Liver (tissue), 9 donors: ENCODE measurements around the gene DENND4C. TPM values are rescaled to one million over a fixed set of nuclear protein-coding genes. Genes with fewer than 3 reads are reported as not detected.

Experiments
- DNase-seq: peaks from one replicate; pipeline ENCODE4 v3.0.0-alpha.2; 2017; ENCODE audit warnings: low spot score
- H3K27ac ChIP-seq, 2 donors: one replicate each; pipeline ENCODE4 v1.7.0; 2013; ENCODE audit warnings: inconsistent platforms in 2 of 2, low read length in 2 of 2, control low read depth in 1 of 2, low read depth in 1 of 2, mild to moderate bottlenecking in 1 of 2
- H3K27me3 ChIP-seq, 4 donors: one replicate each; pipeline versions ENCODE4 v1.6.1 to v1.7.0; 2013; ENCODE audit warnings: low read length in 3 of 4, inconsistent platforms in 1 of 4, mild to moderate bottlenecking in 1 of 4, moderate library complexity in 1 of 4; ENCODE audit not compliant: control insufficient read depth in 4 of 4, insufficient read depth in 4 of 4
- H3K36me3 ChIP-seq, 4 donors: one replicate each; pipeline versions ENCODE4 v1.6.1 to v1.7.0; 2013; ENCODE audit warnings: low read length in 3 of 4, mild to moderate bottlenecking in 3 of 4, low read depth in 1 of 4, moderate library complexity in 1 of 4; ENCODE audit not compliant: control insufficient read depth in 4 of 4, insufficient read depth in 3 of 4
- H3K4me1 ChIP-seq, 4 donors: one replicate each; pipeline versions ENCODE4 v1.6.1 to v1.7.0; 2013; ENCODE audit warnings: low read length in 3 of 4, mild to moderate bottlenecking in 3 of 4, moderate library complexity in 1 of 4; ENCODE audit not compliant: control insufficient read depth in 4 of 4, insufficient read depth in 4 of 4
- H3K4me3 ChIP-seq, 3 donors: one replicate each; pipeline versions ENCODE4 v1.6.1 to v1.7.0; 2013; ENCODE audit warnings: low read length in 3 of 3, control low read depth in 1 of 3, low read depth in 1 of 3, mild to moderate bottlenecking in 1 of 3
- H3K9ac ChIP-seq, 2 donors: one replicate each; pipeline ENCODE4 v1.7.0; 2013; ENCODE audit warnings: low read length in 2 of 2, mild to moderate bottlenecking in 2 of 2, moderate library complexity in 2 of 2, control low read depth in 1 of 2, low read depth in 1 of 2
- H3K9me3 ChIP-seq, 4 donors: one replicate each; pipeline versions ENCODE4 v1.6.1 to v1.7.0; 2013; ENCODE audit warnings: low read length in 3 of 4; ENCODE audit not compliant: control insufficient read depth in 4 of 4
- ATF3 ChIP-seq: IDR thresholded peaks from 2 replicates; pipeline ENCODE4 v1.6.1; 2016; ENCODE audit warnings: antibody characterized with exemption
- EGR1 ChIP-seq, 2 donors: IDR thresholded peaks; 2 replicates each; pipeline ENCODE4 v1.6.1; 2016 to 2018; ENCODE audit warnings: antibody characterized with exemption in 2 of 2, low read depth in 2 of 2
- FOXA1 ChIP-seq: IDR thresholded peaks from 2 replicates; pipeline ENCODE4 v1.6.1; 2016; ENCODE audit warnings: antibody characterized with exemption
- FOXA2 ChIP-seq: IDR thresholded peaks from 2 replicates; pipeline ENCODE4 v1.6.1; 2016; ENCODE audit warnings: antibody characterized with exemption
- GABPA ChIP-seq, 2 donors: IDR thresholded peaks in 1 of 2; conservative IDR thresholded peaks in 1 of 2; 2 replicates each; pipeline ENCODE4 v1.6.1; 2016; ENCODE audit warnings: antibody characterized with exemption in 2 of 2, mild to moderate bottlenecking in 1 of 2, moderate library complexity in 1 of 2
- HNF4A ChIP-seq, 2 donors: conservative IDR thresholded peaks; 2 replicates each; pipeline ENCODE4 v1.6.1; 2016; ENCODE audit warnings: antibody characterized with exemption in 2 of 2, mild to moderate bottlenecking in 2 of 2
- HNF4G ChIP-seq: IDR thresholded peaks from 2 replicates; pipeline ENCODE4 v1.6.1; 2016; ENCODE audit warnings: antibody characterized with exemption
- JUND ChIP-seq, 2 donors: IDR thresholded peaks; 2 replicates each; pipeline ENCODE4 v1.6.1; 2016; ENCODE audit warnings: antibody characterized with exemption in 2 of 2
- MAX ChIP-seq: IDR thresholded peaks from 2 replicates; pipeline ENCODE4 v1.6.1; 2016; ENCODE audit warnings: antibody characterized with exemption
- NR2F2 ChIP-seq: IDR thresholded peaks from 2 replicates; pipeline ENCODE4 v1.6.1; 2016; ENCODE audit warnings: antibody characterized with exemption
- RAD21 ChIP-seq, 2 donors: IDR thresholded peaks; 2 replicates each; pipeline ENCODE4 v1.6.1; 2016; ENCODE audit warnings: antibody characterized with exemption in 2 of 2, mild to moderate bottlenecking in 2 of 2
- RXRA ChIP-seq, 2 donors: IDR thresholded peaks; 2 replicates each; pipeline ENCODE4 v1.6.1; 2017 to 2018; ENCODE audit warnings: antibody characterized with exemption in 2 of 2, mild to moderate bottlenecking in 1 of 2
- SP1 ChIP-seq: IDR thresholded peaks from 2 replicates; pipeline ENCODE4 v1.6.1; 2018; ENCODE audit warnings: antibody characterized with exemption, mild to moderate bottlenecking
- TAF1 ChIP-seq: conservative IDR thresholded peaks from 2 replicates; pipeline ENCODE4 v1.6.1; 2016; ENCODE audit warnings: antibody characterized with exemption, mild to moderate bottlenecking
- YY1 ChIP-seq: IDR thresholded peaks from 2 replicates; pipeline ENCODE4 v1.6.1; 2016; ENCODE audit warnings: antibody characterized with exemption, mild to moderate bottlenecking
- ZBTB33 ChIP-seq: IDR thresholded peaks from 2 replicates; pipeline ENCODE4 v1.6.1; 2016; ENCODE audit warnings: antibody characterized with exemption
- WGBS: extraction: QIAGEN DNeasy Blood & Tissue Kit; methylation state at CpG from one replicate; pipeline ENCODE4 v1.1.7; 2013; 5-methylcytosine and 5-hydroxymethylcytosine counted together
- polyA plus RNA-seq, 2 donors: library from polyadenylated mRNA; stranded (reverse) in 1 of 2; unstranded in 1 of 2; fragments of 200-250 nt in 1 of 2; fragments of >200 nt in 1 of 2; fragmentation: Nextera tagmentation in 1 of 2; extraction: Ambion mirVana in 1 of 2; gene quantifications; one replicate each; pipeline versions ENCODE4 v1.2.1 to v1.2.3, GENCODE V29; 2013 to 2015
- total RNA-seq, 2 donors: library from RNA; depleted of rRNA; stranded (reverse); fragments of >200 nt; gene quantifications; one replicate each; pipeline ENCODE4 v1.2.3, GENCODE V29; 2014
- TF ChIP-seq, protein P1 (sequence below): fragments of 150-350 bp; IDR thresholded peaks from 2 replicates; pipeline ENCODE4 v1.5.1; 2017; ENCODE audit warnings: improper control_type of control experiment, low read depth, low read length; ENCODE audit not compliant: missing input control
- TF ChIP-seq, protein P2 (sequence below): IDR thresholded peaks from 2 replicates; pipeline ENCODE4 v1.6.1; 2016; ENCODE audit warnings: antibody characterized with exemption, mild to moderate bottlenecking
- donor health status: healthy.
- donor health status: healthy.
- donor health status: healthy.
- donor health status: healthy.
- donor health status: healthy.

The DENND4C gene
- total and polyA plus RNA-seq, 4 donors = 6.9 to 54.9 (median 14.8) TPM

GRCh38 chr9:19358701-19359100 is 128.2 kb downstream of the DENND4C start:
- TF ChIP-seq ZBTB33 (no peak), SP1 (no peak), YY1 (no peak), HNF4A (conservative IDR thresholded peaks at IDR 0.05) (no peak), GABPA (IDR thresholded peaks at IDR 0.05 in 1 of 2, conservative IDR thresholded peaks at IDR 0.05 in 1 of 2) (no peak), EGR1 (IDR thresholded peaks at IDR 0.05; ENCODE audit: low read depth in 2 of 2) (no peak), ATF3 (no peak), MAX (no peak), FOXA1 (no peak), RXRA (IDR thresholded peaks at IDR 0.05) (no peak), HNF4G (no peak), NR2F2 (no peak), RAD21 (IDR thresholded peaks at IDR 0.05) (no peak), TAF1 (no peak), FOXA2 (no peak)
- TF ChIP-seq, protein P1, sequence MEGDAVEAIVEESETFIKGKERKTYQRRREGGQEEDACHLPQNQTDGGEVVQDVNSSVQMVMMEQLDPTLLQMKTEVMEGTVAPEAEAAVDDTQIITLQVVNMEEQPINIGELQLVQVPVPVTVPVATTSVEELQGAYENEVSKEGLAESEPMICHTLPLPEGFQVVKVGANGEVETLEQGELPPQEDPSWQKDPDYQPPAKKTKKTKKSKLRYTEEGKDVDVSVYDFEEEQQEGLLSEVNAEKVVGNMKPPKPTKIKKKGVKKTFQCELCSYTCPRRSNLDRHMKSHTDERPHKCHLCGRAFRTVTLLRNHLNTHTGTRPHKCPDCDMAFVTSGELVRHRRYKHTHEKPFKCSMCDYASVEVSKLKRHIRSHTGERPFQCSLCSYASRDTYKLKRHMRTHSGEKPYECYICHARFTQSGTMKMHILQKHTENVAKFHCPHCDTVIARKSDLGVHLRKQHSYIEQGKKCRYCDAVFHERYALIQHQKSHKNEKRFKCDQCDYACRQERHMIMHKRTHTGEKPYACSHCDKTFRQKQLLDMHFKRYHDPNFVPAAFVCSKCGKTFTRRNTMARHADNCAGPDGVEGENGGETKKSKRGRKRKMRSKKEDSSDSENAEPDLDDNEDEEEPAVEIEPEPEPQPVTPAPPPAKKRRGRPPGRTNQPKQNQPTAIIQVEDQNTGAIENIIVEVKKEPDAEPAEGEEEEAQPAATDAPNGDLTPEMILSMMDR = no peak
- TF ChIP-seq, protein P2, sequence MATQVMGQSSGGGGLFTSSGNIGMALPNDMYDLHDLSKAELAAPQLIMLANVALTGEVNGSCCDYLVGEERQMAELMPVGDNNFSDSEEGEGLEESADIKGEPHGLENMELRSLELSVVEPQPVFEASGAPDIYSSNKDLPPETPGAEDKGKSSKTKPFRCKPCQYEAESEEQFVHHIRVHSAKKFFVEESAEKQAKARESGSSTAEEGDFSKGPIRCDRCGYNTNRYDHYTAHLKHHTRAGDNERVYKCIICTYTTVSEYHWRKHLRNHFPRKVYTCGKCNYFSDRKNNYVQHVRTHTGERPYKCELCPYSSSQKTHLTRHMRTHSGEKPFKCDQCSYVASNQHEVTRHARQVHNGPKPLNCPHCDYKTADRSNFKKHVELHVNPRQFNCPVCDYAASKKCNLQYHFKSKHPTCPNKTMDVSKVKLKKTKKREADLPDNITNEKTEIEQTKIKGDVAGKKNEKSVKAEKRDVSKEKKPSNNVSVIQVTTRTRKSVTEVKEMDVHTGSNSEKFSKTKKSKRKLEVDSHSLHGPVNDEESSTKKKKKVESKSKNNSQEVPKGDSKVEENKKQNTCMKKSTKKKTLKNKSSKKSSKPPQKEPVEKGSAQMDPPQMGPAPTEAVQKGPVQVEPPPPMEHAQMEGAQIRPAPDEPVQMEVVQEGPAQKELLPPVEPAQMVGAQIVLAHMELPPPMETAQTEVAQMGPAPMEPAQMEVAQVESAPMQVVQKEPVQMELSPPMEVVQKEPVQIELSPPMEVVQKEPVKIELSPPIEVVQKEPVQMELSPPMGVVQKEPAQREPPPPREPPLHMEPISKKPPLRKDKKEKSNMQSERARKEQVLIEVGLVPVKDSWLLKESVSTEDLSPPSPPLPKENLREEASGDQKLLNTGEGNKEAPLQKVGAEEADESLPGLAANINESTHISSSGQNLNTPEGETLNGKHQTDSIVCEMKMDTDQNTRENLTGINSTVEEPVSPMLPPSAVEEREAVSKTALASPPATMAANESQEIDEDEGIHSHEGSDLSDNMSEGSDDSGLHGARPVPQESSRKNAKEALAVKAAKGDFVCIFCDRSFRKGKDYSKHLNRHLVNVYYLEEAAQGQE = no peak
- H3K4me1 ChIP-seq = no peaks in the 10 kb centered on the region
- DNase-seq = no peak
- peaks cover 9 to 43% (median 35%) of the 10 kb centered on the region in 4 donors for H3K36me3 ChIP-seq
- 78% methylated on average over 3 of the region's 3 CpGs for WGBS
- no peak overlapping the region for H3K9ac ChIP-seq
- no peaks in the 10 kb centered on the region for H3K9me3 ChIP-seq
- no peak overlapping the region for H3K27ac ChIP-seq
- H3K4me3 ChIP-seq = no peak overlapping the region
- H3K27me3 ChIP-seq = no peaks in the 10 kb centered on the region

DNA sequence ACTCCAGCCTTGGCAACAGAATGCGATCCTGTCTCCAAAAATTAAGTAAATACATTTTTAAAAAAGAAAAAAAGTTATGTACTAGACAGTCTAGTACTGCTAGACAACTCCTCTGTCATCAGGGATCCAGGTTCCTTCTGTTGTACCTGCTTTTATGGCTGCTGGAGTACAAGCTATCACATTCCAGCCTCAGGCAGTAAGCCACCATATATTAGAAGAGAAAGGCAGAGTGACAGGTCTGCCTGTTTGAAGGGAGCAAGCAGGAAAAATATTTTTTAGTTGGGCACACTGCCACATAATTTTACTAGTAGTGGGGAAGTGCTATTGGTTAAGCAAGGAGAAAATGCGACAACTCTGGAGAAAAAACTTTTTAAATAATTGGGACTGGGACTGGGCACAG is 138.6 kb downstream of the DENND4C start:
- Histone ChIP-seq H3K4me1 (no peaks in the 10 kb centered on the region), H3K4me3 (no peak overlapping the region), H3K36me3 (peaks cover 2 to 39% (median 24%) of the 10 kb centered on the region in 4 donors), H3K9me3 (no peaks in the 10 kb centered on the region), H3K27me3 (no peaks in the 10 kb centered on the region), H3K27ac (no peak overlapping the region), H3K9ac (no peak overlapping the region)
- DNase-seq = no peak
- 94% methylated on average over 2 of the region's 2 CpGs for WGBS
- TF ChIP-seq GABPA (IDR thresholded peaks at IDR 0.05 in 1 of 2, conservative IDR thresholded peaks at IDR 0.05 in 1 of 2) (no peak), NR2F2 (no peak), YY1 (no peak), EGR1 (IDR thresholded peaks at IDR 0.05; ENCODE audit: low read depth in 2 of 2) (no peak), JUND (IDR thresholded peaks at IDR 0.05) (no peak), TAF1 (no peak), HNF4A (conservative IDR thresholded peaks at IDR 0.05) (no peak)
- TF ChIP-seq, protein P2 = no peak
- TF ChIP-seq, protein P1 = no peak
